ENCODE data around the gene C14orf132. TPM values are rescaled to one million over a fixed set of nuclear protein-coding genes. Genes with fewer than 3 reads are reported as not detected.

C14orf132 gene
- total RNA-seq, 1 donor from 2014 or later, result 0.48 TPM

DNA sequence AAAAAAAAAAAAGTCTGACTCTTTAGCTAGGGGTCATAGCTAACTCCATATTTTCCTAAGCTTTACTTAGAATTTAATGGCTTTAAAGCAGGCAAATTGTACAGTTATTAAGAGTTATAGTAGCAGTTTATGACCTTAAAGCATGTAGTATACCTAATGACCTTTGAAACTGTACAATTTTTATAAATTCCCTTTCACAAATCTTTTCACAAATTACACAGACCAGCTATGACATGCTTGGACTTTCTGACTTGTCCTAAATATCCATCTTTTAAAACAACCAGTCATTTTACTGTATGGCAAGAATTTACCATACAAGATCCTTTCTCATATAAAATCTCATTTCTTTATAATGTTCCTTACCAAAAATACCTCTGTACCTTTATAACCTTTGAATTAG is 74.8 kb downstream of the C14orf132 start:
- intact Hi-C loops (cut with micrococcal nuclease), result no loop called here

DNA sequence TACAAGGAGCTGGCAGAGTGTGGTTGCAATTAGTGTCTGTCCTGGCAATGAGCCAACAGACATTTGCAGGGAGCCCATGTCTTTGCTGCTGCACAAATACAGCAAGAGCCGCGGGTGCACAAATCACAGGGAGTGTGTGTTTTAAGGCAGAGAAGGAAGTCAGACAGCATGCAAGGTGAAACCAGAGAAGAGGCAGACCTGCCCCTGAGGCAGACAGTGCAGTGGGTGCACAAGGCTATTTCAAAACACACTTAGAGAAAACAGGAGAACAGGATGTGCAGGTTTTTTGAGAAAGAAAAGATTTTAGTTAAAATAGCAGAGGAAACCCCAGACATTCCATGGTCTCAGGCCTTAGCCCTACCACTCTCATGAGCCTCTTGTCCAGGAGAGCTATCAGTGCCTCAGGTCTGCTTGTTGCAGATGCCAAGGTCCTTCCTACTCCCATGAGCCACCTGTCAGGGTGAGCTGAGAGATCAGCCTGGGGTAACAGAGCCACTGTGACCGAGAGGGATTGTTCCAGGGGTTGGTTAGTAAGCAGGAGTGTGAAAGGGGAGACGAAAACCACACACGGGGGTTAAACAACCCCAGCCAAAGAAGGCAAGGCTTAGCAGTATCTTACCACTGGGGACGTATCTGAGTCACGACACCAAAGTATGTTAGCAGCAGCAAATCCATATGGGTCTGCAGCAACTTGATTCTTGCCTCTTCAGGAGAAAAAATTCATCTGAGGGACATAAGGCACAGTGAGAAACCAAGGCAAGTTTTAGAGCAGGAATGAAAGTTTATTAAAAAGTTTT is 78.1 kb downstream of the C14orf132 start:
- intact Hi-C loops (cut with micrococcal nuclease), result no loop called here

DNA sequence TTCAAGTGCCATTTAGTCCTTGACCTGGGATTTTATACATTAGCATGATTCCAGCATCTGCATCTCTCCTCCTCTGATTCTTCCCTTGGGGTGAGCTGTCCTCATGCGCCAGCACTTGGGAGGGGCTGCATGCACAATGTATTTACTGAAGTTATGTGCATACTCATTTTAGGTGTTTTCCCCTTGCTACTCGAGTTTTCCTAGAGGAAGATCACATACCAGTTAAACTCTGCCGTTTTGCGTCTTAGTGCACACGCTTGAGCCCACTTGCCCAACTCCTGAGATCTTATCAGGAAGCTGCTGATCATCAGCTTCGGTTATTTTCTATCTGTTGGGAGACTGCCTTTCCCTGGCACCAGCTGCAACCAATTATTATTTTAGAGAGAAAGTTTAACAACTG is 78.8 kb downstream of the C14orf132 start:
- intact Hi-C loops (cut with micrococcal nuclease), result no loop called here

DNA sequence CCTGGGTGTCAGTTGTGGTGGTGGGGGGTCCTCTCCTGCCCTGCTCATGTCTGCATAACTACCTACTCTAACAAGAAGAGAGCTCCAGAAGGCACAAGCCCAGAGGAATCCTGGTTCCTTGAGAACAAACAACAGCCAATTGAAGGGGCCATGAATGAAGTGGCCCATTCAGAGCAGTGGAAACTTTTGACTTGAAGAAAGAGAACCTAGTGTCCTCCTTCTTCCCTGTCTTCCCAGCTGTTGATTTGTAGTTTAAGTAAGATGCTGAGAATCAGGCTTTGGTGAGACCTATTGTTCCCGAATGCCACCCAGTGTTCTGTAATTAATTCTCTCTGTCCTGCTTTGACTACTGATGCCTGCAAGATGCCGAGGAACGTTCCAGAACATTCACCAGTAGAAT is 79.2 kb downstream of the C14orf132 start:
- intact Hi-C loops (cut with micrococcal nuclease), result no loop called here

DNA sequence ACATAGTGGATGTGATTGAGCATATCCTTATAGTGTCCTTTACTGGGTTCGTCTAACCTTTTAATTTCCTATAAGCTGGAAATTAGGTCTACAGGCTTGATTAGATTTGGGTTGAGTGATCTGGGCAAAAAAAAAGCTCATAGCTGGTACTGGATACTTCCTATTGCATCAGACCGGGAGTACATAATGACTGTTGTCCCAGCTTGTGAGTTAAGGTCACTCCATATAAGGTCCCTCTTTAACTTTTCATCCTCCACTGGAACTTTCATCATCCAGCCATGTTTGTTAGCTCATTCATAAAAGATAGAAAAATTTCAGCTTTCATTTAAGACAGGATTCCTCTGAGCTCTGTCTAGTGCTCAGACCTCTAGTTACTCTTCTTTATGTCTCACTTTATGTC is 80.8 kb downstream of the C14orf132 start:
- intact Hi-C loops (cut with micrococcal nuclease), result no loop called here

DNA sequence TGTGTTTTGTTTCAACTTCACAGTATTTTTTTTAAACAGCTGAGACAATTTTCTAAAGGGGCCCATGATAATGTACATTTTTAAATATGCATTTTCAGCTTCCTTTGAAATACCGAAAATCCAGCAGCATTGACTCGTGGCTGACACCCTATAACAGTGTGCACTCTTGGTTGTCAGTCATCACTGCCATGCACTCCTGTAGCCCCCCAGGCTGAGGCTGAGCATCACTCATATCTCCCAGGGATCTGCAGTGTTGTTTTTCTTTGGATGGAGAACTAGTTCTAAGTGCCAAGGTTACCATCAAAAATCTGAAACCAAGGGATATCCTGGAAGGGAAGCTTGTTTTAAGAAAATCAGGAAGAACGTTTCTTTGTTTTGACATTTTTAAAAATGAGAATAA is 81.2 kb downstream of the C14orf132 start:
- intact Hi-C loops (cut with micrococcal nuclease), result no loop called here

DNA sequence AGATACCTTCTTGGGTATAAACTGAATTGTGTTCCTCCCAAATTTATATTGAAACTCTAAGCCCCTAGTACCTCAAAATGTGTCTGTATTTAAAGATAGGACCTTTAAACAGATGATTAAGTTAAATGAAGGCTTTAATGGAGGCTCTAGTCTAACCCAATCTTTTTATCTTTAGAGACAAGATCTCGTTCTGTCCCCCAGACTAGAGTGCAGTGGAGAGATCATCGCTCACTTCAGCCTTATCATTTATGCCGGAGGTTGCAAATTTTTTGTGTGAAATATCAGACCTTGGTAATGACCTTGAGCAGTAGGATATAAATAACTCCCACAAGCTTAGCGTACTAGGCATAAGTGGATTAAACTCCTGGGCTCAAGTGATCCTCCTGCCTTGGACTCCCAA is 81.8 kb downstream of the C14orf132 start:
- intact Hi-C loops (cut with micrococcal nuclease), result no loop called here

DNA sequence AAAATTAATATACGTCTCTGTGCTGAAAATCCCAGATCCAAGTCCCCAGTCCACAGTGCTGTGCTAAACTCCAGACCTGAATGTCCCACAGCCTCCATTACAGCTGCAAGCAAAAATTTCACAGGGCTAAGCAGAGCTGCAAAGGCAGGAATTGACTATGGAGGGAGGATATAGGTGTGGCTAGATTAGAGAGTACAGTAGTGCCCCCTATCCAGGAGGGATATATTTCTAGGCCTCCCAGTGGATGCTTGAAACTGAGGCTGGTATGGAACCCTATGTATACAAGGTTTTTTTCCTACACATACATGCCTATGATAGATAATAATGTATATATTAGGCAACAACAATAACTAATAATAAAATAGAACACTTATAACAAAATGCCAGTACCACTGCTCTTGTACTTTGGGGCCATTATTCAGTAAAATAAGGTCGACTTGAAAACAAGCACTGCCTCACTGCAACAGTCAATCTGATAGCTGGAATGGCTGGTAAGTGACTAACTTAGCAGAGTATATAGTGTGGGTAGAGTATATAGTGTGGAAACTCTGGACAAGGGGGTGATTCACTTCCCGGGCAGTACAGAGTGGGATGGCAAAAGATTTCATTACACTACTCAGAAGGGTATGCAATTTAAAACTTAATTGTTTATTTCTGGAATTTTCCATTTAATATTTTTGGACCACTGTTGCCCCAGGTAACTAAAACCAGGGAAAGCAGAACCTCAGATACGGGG is 82.7 kb downstream of the C14orf132 start:
- intact Hi-C loops (cut with micrococcal nuclease), result no loop called here

DNA sequence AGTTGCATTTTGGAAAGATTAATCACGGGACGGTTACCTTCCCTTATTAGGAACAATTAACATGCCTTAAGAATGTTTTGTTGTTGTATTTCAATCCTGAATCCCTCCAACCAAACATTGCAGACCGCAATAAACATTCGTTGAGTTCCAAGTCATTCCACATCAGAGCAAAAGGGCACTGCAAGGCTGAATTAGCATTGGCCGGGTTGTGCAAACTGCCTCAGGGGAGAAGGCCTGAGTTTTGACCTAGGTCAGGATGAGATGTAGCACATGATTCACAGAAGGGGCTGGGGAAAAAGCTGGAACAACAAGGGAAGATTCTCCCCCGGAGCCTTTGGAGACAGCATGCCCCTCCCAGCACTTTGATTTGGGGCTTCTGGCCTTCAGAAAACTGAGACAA is 83.3 kb downstream of the C14orf132 start:
- intact Hi-C loops (cut with micrococcal nuclease), result no loop called here

DNA sequence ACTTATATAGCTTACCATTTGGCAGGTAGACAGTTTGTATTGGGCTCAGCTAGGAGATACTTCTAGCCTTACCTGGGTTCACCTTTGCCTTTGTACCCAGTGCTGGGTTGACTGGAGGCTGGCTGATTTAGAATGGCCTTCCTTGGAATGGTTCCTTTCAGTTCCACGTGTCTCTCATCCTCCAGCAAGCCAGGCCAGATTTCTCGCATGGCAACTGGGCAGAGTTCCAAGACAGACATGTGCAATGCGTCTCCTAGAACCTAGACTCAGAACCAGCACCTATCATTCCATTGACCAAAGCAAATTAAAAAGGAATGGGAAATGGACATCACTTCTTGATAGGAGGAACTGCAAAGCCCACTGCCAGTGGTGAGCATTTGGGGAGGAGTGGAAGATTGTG is 86.4 kb downstream of the C14orf132 start:
- intact Hi-C loops (cut with micrococcal nuclease), result no loop called here

DNA sequence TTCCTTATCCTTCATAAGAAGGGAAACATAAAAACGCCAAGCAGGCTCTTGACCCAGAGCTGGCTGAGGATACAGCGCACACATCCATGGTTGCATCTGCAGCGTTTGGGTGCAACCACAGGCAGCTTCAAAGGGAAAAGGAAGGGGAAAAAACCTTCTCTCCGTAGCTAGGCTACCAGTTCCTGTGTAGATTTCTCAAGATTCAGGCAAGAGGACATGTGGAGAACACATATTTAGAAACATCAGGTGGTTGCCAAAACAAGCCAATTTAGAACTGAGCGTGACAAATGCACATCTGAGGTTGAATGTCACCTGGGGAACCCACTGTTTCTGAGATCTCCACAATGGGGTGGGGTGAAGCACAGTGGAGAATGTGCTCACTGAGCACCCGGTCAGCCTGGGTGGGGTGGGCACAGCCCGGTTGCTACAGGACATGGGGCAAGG is 87.2 kb downstream of the C14orf132 start:
- intact Hi-C loops (cut with micrococcal nuclease), result no loop called here

DNA sequence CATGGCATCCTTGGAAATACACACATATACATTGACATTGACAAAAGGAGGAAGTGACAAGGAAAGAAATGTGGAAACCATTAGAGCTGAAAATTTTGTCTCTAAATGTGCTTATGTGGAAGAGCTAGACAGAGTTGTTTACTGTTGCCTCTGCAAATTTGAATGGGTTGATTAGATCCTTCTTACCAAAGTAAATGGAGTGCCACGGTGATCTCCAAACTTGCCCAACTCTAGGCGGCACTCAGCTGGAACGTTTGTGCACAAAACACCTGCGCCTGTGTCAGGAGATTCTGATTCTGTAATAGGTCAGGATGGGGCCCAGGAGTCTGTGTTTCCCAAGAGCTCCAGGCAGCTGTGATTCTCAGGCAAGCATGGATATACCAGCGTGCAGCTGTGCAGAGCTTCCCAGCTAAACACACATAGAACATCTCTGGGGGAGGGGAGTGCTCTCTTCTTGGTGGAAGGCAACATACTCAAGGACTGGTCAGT is 87.7 kb downstream of the C14orf132 start:
- intact Hi-C loops (cut with micrococcal nuclease), result no loop called here

DNA sequence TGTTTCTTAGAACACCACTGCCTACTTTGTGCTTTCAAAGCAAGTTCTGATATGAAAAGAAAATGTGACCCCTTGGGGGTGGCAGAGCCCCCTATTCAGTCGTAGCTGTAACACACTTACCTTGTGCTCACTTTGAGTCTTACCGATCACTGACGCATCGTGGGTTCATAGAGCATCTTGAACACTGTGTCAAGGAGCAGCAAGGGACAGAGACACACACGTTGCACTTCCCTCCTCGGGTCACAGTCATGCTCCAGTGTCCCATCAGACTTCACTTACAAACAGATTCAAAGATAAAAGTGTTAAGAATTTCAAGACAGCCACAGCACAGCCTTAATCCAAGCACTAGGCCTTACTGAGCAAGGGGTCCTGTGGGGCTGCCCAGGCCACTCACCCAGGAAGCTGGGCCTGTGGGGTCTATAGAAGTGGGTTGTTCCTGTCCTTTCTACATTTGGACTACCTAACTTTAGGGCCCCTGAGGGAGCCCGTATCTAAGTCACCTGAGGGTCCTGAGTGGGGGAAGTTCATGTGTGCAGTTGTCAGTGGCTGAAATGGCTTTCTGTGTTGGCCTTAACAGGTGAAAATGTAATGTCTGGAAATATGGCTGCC is 90.1 kb downstream of the C14orf132 start:
- intact Hi-C loops (cut with micrococcal nuclease), result no loop called here

DNA sequence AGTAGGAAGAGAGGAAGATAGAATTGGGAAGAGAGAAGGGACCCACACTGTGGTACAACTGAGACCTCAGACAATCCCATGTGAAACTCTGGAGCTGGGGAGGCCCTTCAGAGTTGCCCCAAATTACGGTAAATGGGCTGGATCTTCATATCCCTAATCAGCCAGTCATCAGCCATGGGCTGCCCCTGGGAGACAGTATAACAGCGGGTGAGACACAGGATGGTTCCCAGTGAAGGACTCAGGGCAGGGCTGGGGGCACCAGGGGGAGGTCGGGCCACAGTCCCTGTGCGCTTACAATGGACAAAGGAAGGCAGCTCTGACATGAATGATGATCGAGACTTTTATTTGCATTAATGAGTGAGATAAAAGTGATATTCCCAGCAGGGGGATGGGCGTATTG is 91.2 kb downstream of the C14orf132 start:
- intact Hi-C loops (cut with micrococcal nuclease), result no loop called here

DNA sequence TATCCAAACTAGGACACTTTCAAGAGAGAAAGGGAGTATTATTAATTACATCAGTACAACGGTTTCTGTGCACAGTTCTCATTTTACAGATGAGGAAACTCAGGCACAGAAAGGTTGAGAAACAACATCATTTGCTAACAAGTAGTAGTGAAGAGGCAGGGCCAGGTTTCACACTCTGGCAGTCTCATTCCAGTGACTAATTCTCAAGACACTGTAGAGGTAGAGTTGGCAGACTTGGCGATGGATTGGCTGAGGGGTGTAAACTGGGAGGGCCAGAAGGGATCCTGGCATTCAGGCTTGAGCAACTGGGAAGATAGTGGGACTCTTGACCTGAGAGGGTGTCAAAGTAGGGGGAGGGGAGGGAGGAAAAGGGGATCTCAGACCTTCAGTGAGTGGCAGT is 91.7 kb downstream of the C14orf132 start:
- intact Hi-C loops (cut with micrococcal nuclease), result no loop called here

DNA sequence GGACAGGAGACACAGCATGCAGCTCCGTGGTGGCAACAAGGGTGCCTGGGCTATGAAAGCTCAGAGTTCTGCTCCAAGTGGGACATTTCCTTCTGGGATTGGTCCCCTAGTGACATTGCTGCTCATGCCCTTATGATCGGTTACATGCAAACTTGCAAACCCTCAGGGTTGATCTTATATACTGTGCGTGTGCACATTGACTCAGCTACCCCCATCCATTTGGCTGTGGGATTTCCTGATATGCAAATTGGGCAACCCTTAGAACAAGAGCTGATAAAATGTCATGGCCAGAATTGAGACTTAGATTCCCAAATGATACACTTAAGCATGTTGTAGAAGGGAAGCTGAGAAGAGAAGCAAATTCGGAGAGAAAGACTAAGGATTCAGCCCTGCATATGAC is 92.7 kb downstream of the C14orf132 start:
- intact Hi-C loops (cut with micrococcal nuclease), result no loop called here

DNA sequence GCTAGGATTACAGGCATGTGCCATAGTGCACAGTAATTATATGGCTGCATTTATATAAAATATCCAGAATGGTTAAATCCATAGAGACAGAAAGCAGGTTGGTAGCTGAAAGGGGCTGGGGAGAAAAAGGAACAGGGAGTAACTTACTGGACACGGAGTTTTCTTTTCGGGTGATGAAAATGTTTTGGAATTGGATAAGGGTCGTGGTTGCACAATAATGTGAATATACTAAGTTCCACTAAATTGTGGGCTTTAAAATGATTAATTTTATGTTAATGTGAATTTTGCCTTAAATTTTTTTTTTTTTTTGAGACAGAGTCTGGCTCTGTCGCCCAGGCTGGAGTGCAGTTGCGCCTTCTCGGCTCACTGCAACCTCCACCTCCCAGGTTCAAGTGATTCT is 95.3 kb downstream of the C14orf132 start:
- intact Hi-C loops (cut with micrococcal nuclease), result no loop called here

DNA sequence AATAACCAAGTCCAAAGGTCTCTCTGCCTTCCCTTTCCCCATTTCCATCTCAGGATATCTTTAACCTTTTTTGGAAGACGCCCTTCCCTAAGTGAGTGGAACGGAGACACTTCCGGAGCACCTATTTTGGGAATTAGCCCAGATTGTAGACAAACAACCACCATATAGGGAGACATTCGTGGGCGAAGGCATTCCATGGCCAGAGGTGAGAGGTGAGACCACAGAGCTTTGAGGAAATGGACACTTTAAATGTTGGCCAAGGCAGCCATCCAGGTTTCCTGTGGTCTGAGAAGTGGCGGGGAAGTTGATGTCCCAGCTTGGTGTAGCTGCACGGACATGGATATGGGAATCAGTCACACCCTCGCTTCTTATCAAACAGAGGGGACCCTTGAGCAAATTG is 96.1 kb downstream of the C14orf132 start:
- intact Hi-C loops (cut with micrococcal nuclease), result no loop called here

DNA sequence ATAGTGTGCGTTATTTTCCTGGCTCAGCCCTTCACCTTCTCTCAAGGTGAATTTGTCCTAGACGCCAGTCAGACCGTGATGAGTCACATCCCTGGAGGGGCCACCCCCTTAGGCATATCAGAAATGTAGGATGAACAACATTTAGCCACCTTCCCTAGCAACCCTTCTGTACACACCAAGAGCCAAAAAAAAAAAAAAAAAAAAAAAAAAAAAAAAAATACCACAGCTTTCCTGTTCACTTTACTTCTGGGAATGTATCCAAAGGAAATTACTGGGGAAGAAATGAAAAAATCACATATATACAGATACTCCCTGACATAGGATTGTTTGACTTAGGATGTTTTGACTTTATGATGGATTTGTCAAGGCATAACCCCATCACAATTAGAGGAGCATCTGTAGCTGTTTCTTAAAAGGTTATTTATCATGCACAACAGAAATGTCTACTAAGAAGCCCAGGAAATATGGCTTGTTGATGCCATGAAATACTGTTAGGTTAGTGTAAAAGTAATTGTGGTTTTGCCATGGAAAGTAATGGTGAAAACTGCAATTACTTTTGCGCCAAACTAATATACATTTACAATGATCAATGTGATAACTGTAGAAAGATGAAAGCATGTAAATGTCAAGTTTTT is 97.3 kb downstream of the C14orf132 start:
- intact Hi-C loops (cut with micrococcal nuclease), result no loop called here

DNA sequence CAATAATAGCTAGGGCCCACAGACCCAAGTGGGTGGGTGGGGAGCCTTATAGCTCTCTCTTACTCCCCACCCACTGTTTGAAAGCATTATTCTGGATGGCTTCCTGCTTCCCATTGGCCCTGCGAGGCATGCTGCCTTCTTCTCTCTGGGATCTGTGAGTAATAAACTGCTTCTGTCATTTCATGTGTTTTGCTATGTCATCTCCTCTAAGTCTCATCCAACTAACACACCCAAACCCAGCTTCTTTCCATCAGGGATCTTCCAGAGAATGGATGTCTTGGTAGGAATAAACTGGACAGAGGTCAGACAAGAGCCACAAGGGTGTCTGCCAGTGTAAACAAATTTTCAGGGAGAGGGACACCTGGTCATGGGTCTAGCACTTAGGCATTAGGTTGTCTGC is 99.1 kb downstream of the C14orf132 start:
- intact Hi-C loops (cut with micrococcal nuclease), result no loop called here

DNA sequence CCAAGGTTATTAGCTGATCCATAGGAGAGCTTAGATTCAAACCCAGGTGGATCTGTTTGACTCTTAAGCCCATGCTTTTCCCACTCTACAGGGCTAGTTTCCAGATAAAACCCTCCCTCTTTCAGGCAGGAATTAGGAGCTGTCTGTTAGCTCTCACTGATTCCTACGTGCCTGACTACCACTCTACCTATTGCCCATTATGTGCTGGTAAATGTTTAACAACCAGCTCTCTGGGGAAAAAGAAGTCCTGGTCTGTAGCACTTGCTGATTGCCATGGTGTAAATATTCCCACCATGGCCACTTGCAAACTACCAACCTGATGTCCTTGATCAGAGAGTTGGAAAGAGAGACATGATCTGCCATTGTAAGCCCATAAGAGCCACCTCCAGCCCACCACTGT is 100.0 kb downstream of the C14orf132 start:
- intact Hi-C loops (cut with micrococcal nuclease), result no loop called here

DNA sequence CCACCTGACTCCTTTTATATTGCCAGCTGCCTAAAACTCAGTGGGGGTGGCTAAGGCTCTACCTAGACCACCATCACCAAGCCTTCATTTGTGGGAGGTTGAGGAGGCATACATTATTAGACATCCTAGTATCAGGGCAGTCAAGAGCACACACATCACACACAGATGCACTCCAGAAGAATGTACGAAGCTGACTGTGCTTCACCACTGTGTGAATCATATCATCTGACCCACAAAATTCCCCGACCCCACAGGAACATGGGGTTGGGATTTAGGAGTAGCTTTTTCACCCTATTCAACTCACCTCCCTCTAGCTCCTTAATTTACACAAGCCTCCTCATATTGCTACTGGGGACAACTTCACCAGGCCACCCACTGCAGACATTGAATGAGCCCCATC is 100.7 kb downstream of the C14orf132 start:
- intact Hi-C loops (cut with micrococcal nuclease), result no loop called here

All from T-helper 2 cell treated with Interferon-gamma antibody and Interleukin-4, amounts not matched to agents 100 ng/mL and 5 ng/mL, for 36 hours (primary cell).